Measurements from ENCODE around the gene MRPS33. TPM values are rescaled to one million over a fixed set of nuclear protein-coding genes. Genes with fewer than 3 reads are reported as not detected.

MRPS33 gene
- total and polyA plus RNA-seq, 2 of the 8 experiments (the other 6 are each of a cell fraction or from before 2014, with no cell fraction given): 22.9 to 62.6 TPM

- TF ChIP-seq ATF3 (IDR thresholded peaks at IDR 0.05; ENCODE audit: insufficient read depth, low read depth, low read length): no peak
Observed at GRCh38 chr7:141001122-141001521, 13.6 kb downstream of the MRPS33 start (continued).

All from H1 (cell line).